Endothelial cell of hepatic sinusoid (primary cell): ENCODE results near the gene RTTN.
"Not testable (repeated sequence)": the region's sequence is repeated elsewhere in the genome, so short reads cannot be mapped to it uniquely, and the experiment has no call there.

ENCODE experiments used
- in situ Hi-C: cut with HindIII; loops from 2 replicates; pipeline ENCODE4 v1.10.0; 2017; ENCODE audit warnings: low sequenced_read_pairs

Gene RTTN

GRCh38 chr18:70107091-70107490 lies 98.4 kb downstream of the RTTN start:
- in situ Hi-C loops, result no loop called here

- in situ Hi-C loops, result not testable (repeated sequence)
Measured at GRCh38 chr18:70102854-70103253, 102.6 kb downstream of the RTTN start.

- in situ Hi-C loops, result no loop called here
Measured at GRCh38 chr18:70089858-70090257, 115.6 kb downstream of the RTTN start.

- in situ Hi-C loops, result no loop called here
Measured at GRCh38 chr18:70086085-70086484, 119.4 kb downstream of the RTTN start.

- in situ Hi-C loops, result no loop called here
Measured at GRCh38 chr18:70085641-70086040, 119.8 kb downstream of the RTTN start.

- in situ Hi-C loops, result no loop called here
Measured at GRCh38 chr18:70082430-70082829, 123.1 kb downstream of the RTTN start.

GRCh38 chr18:70078106-70078505 lies 127.4 kb downstream of the RTTN start:
- in situ Hi-C loops, result no loop called here

- in situ Hi-C loops, result no loop called here
Measured at GRCh38 chr18:70075906-70076305, 129.6 kb downstream of the RTTN start.

- in situ Hi-C loops, result loop anchor here (25.0 kb wide), 1 partner anchor 187 kb away; no protein-coding TSS in a partner anchor
Measured at GRCh38 chr18:70074116-70074515, 131.4 kb downstream of the RTTN start.

- in situ Hi-C loops, result loop anchor here (25.0 kb wide), 1 partner anchor 186 kb away; no protein-coding TSS in a partner anchor
Measured at GRCh38 chr18:70073432-70073831, 132.1 kb downstream of the RTTN start.

GRCh38 chr18:70072678-70073077 lies 132.8 kb downstream of the RTTN start:
- in situ Hi-C loops, result loop anchor here (25.0 kb wide), 1 partner anchor 185 kb away; no protein-coding TSS in a partner anchor

GRCh38 chr18:70069965-70070364 lies 135.5 kb downstream of the RTTN start:
- in situ Hi-C loops, result loop anchor here (25.0 kb wide), 1 partner anchor 183 kb away; no protein-coding TSS in a partner anchor

GRCh38 chr18:70069382-70069781 lies 136.1 kb downstream of the RTTN start:
- in situ Hi-C loops, result loop anchor here (25.0 kb wide), 1 partner anchor 182 kb away; no protein-coding TSS in a partner anchor

GRCh38 chr18:70068981-70069380 lies 136.5 kb downstream of the RTTN start:
- in situ Hi-C loops, result loop anchor here (25.0 kb wide), 1 partner anchor 182 kb away; no protein-coding TSS in a partner anchor

- in situ Hi-C loops, result loop anchor here (25.0 kb wide), 1 partner anchor 172 kb away; no protein-coding TSS in a partner anchor
Measured at GRCh38 chr18:70059684-70060083, 145.8 kb downstream of the RTTN start.

GRCh38 chr18:70058916-70059315 lies 146.6 kb downstream of the RTTN start:
- in situ Hi-C loops, result loop anchor here (25.0 kb wide), 1 partner anchor 172 kb away; no protein-coding TSS in a partner anchor

GRCh38 chr18:70047931-70048603 lies 157.4 kb downstream of the RTTN start:
- in situ Hi-C loops, result no loop called here

GRCh38 chr18:70046796-70047195 lies 158.7 kb downstream of the RTTN start:
- in situ Hi-C loops, result no loop called here

GRCh38 chr18:70046207-70046606 lies 159.3 kb downstream of the RTTN start:
- in situ Hi-C loops, result no loop called here

GRCh38 chr18:70044632-70045031 lies 160.9 kb downstream of the RTTN start:
- in situ Hi-C loops, result no loop called here

GRCh38 chr18:70041459-70042050 lies 163.9 kb downstream of the RTTN start:
- in situ Hi-C loops, result no loop called here

- in situ Hi-C loops, result no loop called here
Measured at GRCh38 chr18:70039186-70039585, 166.3 kb downstream of the RTTN start.
